ENCODE data around the gene PHLDB1.

PHLDB1 gene

GRCh38 chr11:118622376-118623268 lies 15.2 kb downstream of the PHLDB1 start:
- peak; percentile 67 for DNase-seq (ENCODE audit: low spot score)

GRCh38 chr11:118623269-118623655 lies 15.8 kb downstream of the PHLDB1 start:
- DNase-seq (ENCODE audit: low spot score) = no peak

GRCh38 chr11:118625036-118625690 lies 17.7 kb downstream of the PHLDB1 start:
- DNase-seq (ENCODE audit: low spot score) = peak; percentile 58

GRCh38 chr11:118625976-118626375 lies 18.6 kb downstream of the PHLDB1 start:
- no peak for DNase-seq (ENCODE audit: low spot score)

- no peak for DNase-seq (ENCODE audit: low spot score)
Measured at GRCh38 chr11:118627566-118627965, 20.2 kb downstream of the PHLDB1 start.

- no peak for DNase-seq (ENCODE audit: low spot score)
Measured at GRCh38 chr11:118628031-118628430, 20.6 kb downstream of the PHLDB1 start.

GRCh38 chr11:118628432-118628831 lies 21.0 kb downstream of the PHLDB1 start:
- peak; percentile 80 for DNase-seq (ENCODE audit: low spot score)

- no peak for DNase-seq (ENCODE audit: low spot score)
Measured at GRCh38 chr11:118628861-118629549, 21.6 kb downstream of the PHLDB1 start.

- DNase-seq (ENCODE audit: low spot score) = no peak
Measured at GRCh38 chr11:118629761-118630661, 22.6 kb downstream of the PHLDB1 start.

- DNase-seq (ENCODE audit: low spot score) = no peak
Measured at GRCh38 chr11:118631142-118631909, 23.9 kb downstream of the PHLDB1 start.

- DNase-seq (ENCODE audit: low spot score) = no peak
Measured at GRCh38 chr11:118632577-118633318, 25.3 kb downstream of the PHLDB1 start.

GRCh38 chr11:118633319-118633690 lies 25.9 kb downstream of the PHLDB1 start:
- no peak for DNase-seq (ENCODE audit: low spot score)

GRCh38 chr11:118633979-118634378 lies 26.6 kb downstream of the PHLDB1 start:
- no peak for DNase-seq (ENCODE audit: low spot score)

- peak; percentile 47 for DNase-seq (ENCODE audit: low spot score)
Measured at GRCh38 chr11:118634431-118635236, 27.2 kb downstream of the PHLDB1 start.

- DNase-seq (ENCODE audit: low spot score) = peak; percentile 53
Measured at GRCh38 chr11:118635237-118635591, 27.8 kb downstream of the PHLDB1 start.

GRCh38 chr11:118635642-118636041 lies 28.2 kb downstream of the PHLDB1 start:
- no peak for DNase-seq (ENCODE audit: low spot score)

- no peak for DNase-seq (ENCODE audit: low spot score)
Measured at GRCh38 chr11:118636569-118637290, 29.3 kb downstream of the PHLDB1 start.

GRCh38 chr11:118638726-118639125 lies 31.3 kb downstream of the PHLDB1 start:
- no peak for DNase-seq (ENCODE audit: low spot score)

- no peak for DNase-seq (ENCODE audit: low spot score)
Measured at GRCh38 chr11:118639899-118640298, 32.5 kb downstream of the PHLDB1 start.
